ENCODE results near the gene MLYCD. TPM values are rescaled to one million over a fixed set of nuclear protein-coding genes. Genes with fewer than 3 reads are reported as not detected.

MLYCD gene
- total RNA-seq, 6 experiments from 2014 or later = 6.6 to 15.6 (median 11.3) TPM

DNA sequence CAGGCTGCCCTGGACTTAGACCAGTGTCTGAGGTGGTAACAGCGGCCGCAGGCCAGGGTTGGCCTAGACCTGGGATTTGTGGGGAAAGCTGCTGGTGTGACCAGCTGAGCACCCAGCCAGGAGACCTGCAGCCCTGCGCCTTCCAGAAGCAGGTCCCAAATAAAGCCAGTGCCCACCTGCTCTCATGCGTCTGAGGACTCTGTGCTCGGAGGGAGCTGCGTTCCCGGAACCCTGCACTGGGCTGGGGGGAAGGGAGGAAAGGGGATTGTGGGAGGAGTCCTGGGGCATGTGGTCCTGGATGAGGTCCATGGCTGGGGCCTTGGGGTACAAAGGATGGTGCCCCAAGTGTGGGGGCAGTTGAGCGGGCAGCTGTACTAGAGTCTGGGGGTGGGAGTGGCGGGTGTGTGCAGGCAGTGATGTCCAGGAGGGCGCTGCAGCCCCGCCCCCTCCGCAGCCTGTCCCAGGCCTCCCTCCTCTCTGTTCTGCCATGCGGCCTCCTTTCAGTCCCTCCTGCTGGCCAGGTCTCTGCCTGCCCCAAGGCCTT lies 67.3 kb downstream of the MLYCD start:
- Histone ChIP-seq H3K27me3 (no peaks in the 10 kb centered on the region), H3K36me3 (peaks cover 0 to 51% (median 26%) of the 10 kb centered on the region in 4 donors), H3K9me3 (no peaks in the 10 kb centered on the region), H3K4me3 (no peak overlapping the region), H3K4me1 (peaks cover 0 to under 1% (median 0%) of the 10 kb centered on the region in 4 donors), H3K27ac (no peak overlapping the region)
- 80% methylated on average over 1 of the region's 13 CpGs for WGBS (ENCODE audit: insufficient coverage, low coverage, low lambda C conversion rate, missing lambda C conversion rate)
- intact Hi-C loops (cut with DNase I) = loop anchor here in 1 of 2 donors (10.0 kb wide), 1 partner anchor 99 kb away; no protein-coding TSS in a partner anchor
- TF ChIP-seq, protein P1, sequence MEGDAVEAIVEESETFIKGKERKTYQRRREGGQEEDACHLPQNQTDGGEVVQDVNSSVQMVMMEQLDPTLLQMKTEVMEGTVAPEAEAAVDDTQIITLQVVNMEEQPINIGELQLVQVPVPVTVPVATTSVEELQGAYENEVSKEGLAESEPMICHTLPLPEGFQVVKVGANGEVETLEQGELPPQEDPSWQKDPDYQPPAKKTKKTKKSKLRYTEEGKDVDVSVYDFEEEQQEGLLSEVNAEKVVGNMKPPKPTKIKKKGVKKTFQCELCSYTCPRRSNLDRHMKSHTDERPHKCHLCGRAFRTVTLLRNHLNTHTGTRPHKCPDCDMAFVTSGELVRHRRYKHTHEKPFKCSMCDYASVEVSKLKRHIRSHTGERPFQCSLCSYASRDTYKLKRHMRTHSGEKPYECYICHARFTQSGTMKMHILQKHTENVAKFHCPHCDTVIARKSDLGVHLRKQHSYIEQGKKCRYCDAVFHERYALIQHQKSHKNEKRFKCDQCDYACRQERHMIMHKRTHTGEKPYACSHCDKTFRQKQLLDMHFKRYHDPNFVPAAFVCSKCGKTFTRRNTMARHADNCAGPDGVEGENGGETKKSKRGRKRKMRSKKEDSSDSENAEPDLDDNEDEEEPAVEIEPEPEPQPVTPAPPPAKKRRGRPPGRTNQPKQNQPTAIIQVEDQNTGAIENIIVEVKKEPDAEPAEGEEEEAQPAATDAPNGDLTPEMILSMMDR (IDR thresholded peaks at IDR 0.05) = no peak
- no peak for TF ChIP-seq POLR2A (IDR thresholded peaks at IDR 0.05)
- peak; percentile 4 to 12 (median 10) for ATAC-seq
- DNase-seq = peak in 1 of 3 donors; percentile 60

DNA sequence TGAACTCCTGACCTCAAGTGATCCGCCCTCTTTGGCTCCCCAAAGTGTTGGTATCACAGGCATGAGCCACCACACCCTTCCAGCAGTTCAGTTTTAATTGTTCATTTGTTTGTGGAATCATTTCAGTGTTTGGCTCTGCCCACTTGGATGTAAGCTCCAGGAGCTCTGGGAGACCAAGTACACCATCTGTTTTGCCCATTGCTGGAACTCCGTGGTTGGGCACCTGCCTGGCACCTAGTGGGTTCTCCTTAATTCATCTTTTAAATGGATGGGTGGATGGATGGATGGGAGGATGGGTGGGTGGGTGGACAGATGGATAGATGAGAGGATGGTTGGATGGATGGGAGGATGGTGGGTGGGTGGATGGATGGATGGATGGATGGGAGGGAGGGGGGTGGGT lies 68.2 kb downstream of the MLYCD start:
- DNase-seq = peak in 1 of 3 donors; percentile 35
- Histone ChIP-seq H3K27me3 (no peaks in the 10 kb centered on the region), H3K9me3 (no peaks in the 10 kb centered on the region), H3K4me1 (peaks cover 0 to 4% (median 0%) of the 10 kb centered on the region in 4 donors), H3K4me3 (no peak overlapping the region), H3K27ac (no peak overlapping the region), H3K36me3 (peaks cover 0 to 42% (median 21%) of the 10 kb centered on the region in 4 donors)
- intact Hi-C loops (cut with DNase I) = loop anchor here in 1 of 2 donors (10.0 kb wide), 1 partner anchor 98 kb away; no protein-coding TSS in a partner anchor
- no peak for ATAC-seq
- no peak for TF ChIP-seq POLR2A (IDR thresholded peaks at IDR 0.05)
- TF ChIP-seq, protein P1 (IDR thresholded peaks at IDR 0.05) = no peak
- WGBS (ENCODE audit: insufficient coverage, low coverage, low lambda C conversion rate, missing lambda C conversion rate) = 51% methylated on average over 2 of the region's 2 CpGs

- intact Hi-C loops (cut with DNase I) = loop anchor here in 1 of 2 donors (10.0 kb wide), 1 partner anchor 97 kb away; no protein-coding TSS in a partner anchor
- Histone ChIP-seq H3K27ac (no peak within 1 kb of the TSS), H3K9me3 (no peaks in the 10 kb centered on the region), H3K4me3 (no peak within 1 kb of the TSS), H3K27me3 (no peaks in the 10 kb centered on the region), H3K36me3 (peaks cover 0 to 34% (median 17%) of the 10 kb centered on the region in 4 donors), H3K4me1 (peaks cover 0 to 4% (median 0%) of the 10 kb centered on the region in 4 donors)
- DNase-seq (peak in 1 of 3 donors; percentile 69), ATAC-seq (peak; percentile 5 to 58 (median 40))
- WGBS (ENCODE audit: insufficient coverage, low coverage, low lambda C conversion rate, missing lambda C conversion rate) = 28% methylated on average over 9 of the region's 35 CpGs
- TF ChIP-seq POLR2A (IDR thresholded peaks at IDR 0.05) = no peak
- TF ChIP-seq, protein P1 (IDR thresholded peaks at IDR 0.05) = peak; percentile 35 to 69 (median 47)
Measured at GRCh38 chr16:83967838-83968305, 69.0 kb downstream of the MLYCD start, which contains the start of gene NECAB2. NECAB2 (plus strand) TSS chr16:83968244; CDS start chr16:83968649, 405 bp downstream.

GRCh38 chr16:83968306-83968851 lies 69.5 kb downstream of the MLYCD start:
- peak in 1 of 3 donors; percentile 52 for DNase-seq
- TF ChIP-seq, protein P1 (IDR thresholded peaks at IDR 0.05) = no peak
- no peak for TF ChIP-seq POLR2A (IDR thresholded peaks at IDR 0.05)
- no CpG with 5 or more reads among the region's 87 CpGs for WGBS (ENCODE audit: insufficient coverage, low coverage, low lambda C conversion rate, missing lambda C conversion rate)
- no peak for ATAC-seq
- Histone ChIP-seq H3K27ac (no peak overlapping the region), H3K4me1 (peaks cover 0 to 4% (median 0%) of the 10 kb centered on the region in 4 donors), H3K9me3 (no peaks in the 10 kb centered on the region), H3K27me3 (no peaks in the 10 kb centered on the region), H3K4me3 (no peak overlapping the region), H3K36me3 (peaks cover 0 to 29% (median 14%) of the 10 kb centered on the region in 4 donors)
- intact Hi-C loops (cut with DNase I) = loop anchor here in 1 of 2 donors (10.0 kb wide), 1 partner anchor 96 kb away; no protein-coding TSS in a partner anchor

Measured in right lobe of liver (tissue), 6 donors.